Activated T-helper 2 cell treated with anti-CD3 and anti-CD28 coated beads, Interferon-gamma antibody, Interleukin-2, Interleukin-4, amounts not matched to agents 10 μg/mL and 5 μg/mL and 100 μg/mL, durations not matched to agents 14 hours and 24 hours and 36 hours (primary cell): ENCODE data around the gene MDM2. TPM values are rescaled to one million over a fixed set of nuclear protein-coding genes. Genes with fewer than 3 reads are reported as not detected.
"Not testable (repeated sequence)": the region's sequence is repeated elsewhere in the genome, so short reads cannot be mapped to it uniquely, and the experiment has no call there.

Experiments
- DNase-seq: peaks from one replicate; pipeline ENCODE4 v3.0.0; 2021; ENCODE audit warnings: low spot score
- H3K27ac Mint-ChIP-seq: one replicate; pipeline ENCODE4 v1.8.0; 2021; ENCODE audit warnings: mixed read lengths
- H3K27me3 Mint-ChIP-seq: one replicate; pipeline ENCODE4 v1.8.0; 2021; ENCODE audit warnings: low read depth, mixed read lengths
- H3K36me3 Mint-ChIP-seq: one replicate; pipeline ENCODE4 v1.8.0; 2021; ENCODE audit warnings: low read depth, mixed read lengths
- H3K4me1 Mint-ChIP-seq: one replicate; pipeline ENCODE4 v1.8.0; 2021; ENCODE audit warnings: low read depth, mixed read lengths
- H3K4me3 Mint-ChIP-seq: one replicate; pipeline ENCODE4 v1.8.0; 2021; ENCODE audit warnings: low read depth, mild to moderate bottlenecking, moderate library complexity, mixed read lengths
- H3K9me3 Mint-ChIP-seq: one replicate; pipeline ENCODE4 v1.8.0; 2021; ENCODE audit warnings: mixed read lengths
- intact Hi-C: fragments of 100-400 bp; cut with micrococcal nuclease; formaldehyde crosslinking; loops from one replicate; pipeline ENCODE4 v1.15.1; 2023
- total RNA-seq: library from RNA; stranded (reverse); gene quantifications from 2 replicates; pipeline ENCODE4 v1.2.3, GENCODE V29; 2022

Gene MDM2
- total RNA-seq, 1 donor from 2014 or later: 180 TPM

GRCh38 chr12:68855771-68856170, 47.8 kb downstream of the MDM2 start:
- H3K27me3 Mint-ChIP-seq: no peaks in the 10 kb centered on the region
- intact Hi-C loops: no loop called here
- DNase-seq: no peak
- H3K36me3 Mint-ChIP-seq: peaks cover 33% of the 10 kb centered on the region
- H3K27ac Mint-ChIP-seq: no peak overlapping the region
- peaks cover 6% of the 10 kb centered on the region for H3K4me1 Mint-ChIP-seq
- H3K9me3 Mint-ChIP-seq: no peaks in the 10 kb centered on the region
- H3K4me3 Mint-ChIP-seq: no peak overlapping the region

- no peaks in the 10 kb centered on the region for H3K27me3 Mint-ChIP-seq
- intact Hi-C loops: no loop called here
These were observed 48.5 kb downstream of the MDM2 start for GRCh38 chr12:68856510-68856909.

GRCh38 chr12:68861890-68862289, 53.9 kb downstream of the MDM2 start:
- Mint-ChIP-seq H3K36me3 (peaks cover 28% of the 10 kb centered on the region), H3K27me3 (no peaks in the 10 kb centered on the region), H3K4me1 (peaks cover 13% of the 10 kb centered on the region), H3K9me3 (no peaks in the 10 kb centered on the region), H3K27ac (no peak overlapping the region), H3K4me3 (no peak overlapping the region)
- no peak for DNase-seq
- intact Hi-C loops: loop anchor here (10.0 kb wide), 2 partner anchors 293 to 393 kb away; no protein-coding TSS in a partner anchor

More at GRCh38 chr12:68856510-68856909, 48.5 kb downstream of the MDM2 start:
- no peaks in the 10 kb centered on the region for H3K9me3 Mint-ChIP-seq
- DNase-seq: no peak
- H3K4me3 Mint-ChIP-seq: no peak overlapping the region
- H3K36me3 Mint-ChIP-seq: peaks cover 33% of the 10 kb centered on the region
- H3K4me1 Mint-ChIP-seq: peaks cover 6% of the 10 kb centered on the region
- no peak overlapping the region for H3K27ac Mint-ChIP-seq

GRCh38 chr12:68863109-68863770, 55.3 kb downstream of the MDM2 start:
- no peaks in the 10 kb centered on the region for H3K9me3 Mint-ChIP-seq
- no peak overlapping the region for H3K27ac Mint-ChIP-seq
- H3K4me1 Mint-ChIP-seq: peaks cover 13% of the 10 kb centered on the region
- no peak for DNase-seq
- H3K27me3 Mint-ChIP-seq: no peaks in the 10 kb centered on the region
- H3K36me3 Mint-ChIP-seq: peaks cover 21% of the 10 kb centered on the region
- H3K4me3 Mint-ChIP-seq: no peak overlapping the region
- intact Hi-C loops: loop anchor here (10.0 kb wide), 2 partner anchors 292 to 392 kb away; no protein-coding TSS in a partner anchor

GRCh38 chr12:68863886-68864454, 56.0 kb downstream of the MDM2 start:
- H3K36me3 Mint-ChIP-seq: peaks cover 27% of the 10 kb centered on the region
- H3K27me3 Mint-ChIP-seq, DNase-seq, H3K4me3 Mint-ChIP-seq, H3K9me3 Mint-ChIP-seq: not testable (repeated sequence)
- H3K4me1 Mint-ChIP-seq: peaks cover 13% of the 10 kb centered on the region
- peak overlapping the region; percentile 42 for H3K27ac Mint-ChIP-seq
- intact Hi-C loops: loop anchor here (1.0 to 10.0 kb wide), 3 partner anchors 206 to 391 kb away; no protein-coding TSS in a partner anchor

- Mint-ChIP-seq H3K27ac (no peak overlapping the region), H3K9me3 (no peaks in the 10 kb centered on the region), H3K4me1 (peaks cover 13% of the 10 kb centered on the region), H3K36me3 (peaks cover 34% of the 10 kb centered on the region), H3K4me3 (no peak overlapping the region), H3K27me3 (no peaks in the 10 kb centered on the region)
- no peak for DNase-seq
- intact Hi-C loops: loop anchor here (1.0 to 10.0 kb wide), 3 partner anchors 206 to 390 kb away; no protein-coding TSS in a partner anchor
These were observed 56.6 kb downstream of the MDM2 start for GRCh38 chr12:68864604-68865003.

- Mint-ChIP-seq H3K4me1 (peaks cover 13% of the 10 kb centered on the region), H3K27me3 (no peaks in the 10 kb centered on the region), H3K4me3 (no peak overlapping the region), H3K27ac (no peak overlapping the region), H3K9me3 (no peaks in the 10 kb centered on the region), H3K36me3 (peaks cover 28% of the 10 kb centered on the region)
- intact Hi-C loops: loop anchor here (10.0 kb wide), 2 partner anchors 289 to 389 kb away; no protein-coding TSS in a partner anchor
- DNase-seq: no peak
These were observed 57.6 kb downstream of the MDM2 start for GRCh38 chr12:68865399-68866164.

GRCh38 chr12:68866950-68867349, 59.0 kb downstream of the MDM2 start:
- Mint-ChIP-seq H3K27me3 (no peaks in the 10 kb centered on the region), H3K36me3 (peaks cover 39% of the 10 kb centered on the region), H3K27ac (no peak overlapping the region), H3K9me3 (no peaks in the 10 kb centered on the region), H3K4me3 (no peak overlapping the region), H3K4me1 (peaks cover 16% of the 10 kb centered on the region)
- DNase-seq: no peak
- intact Hi-C loops: loop anchor here (10.0 kb wide), 2 partner anchors 288 to 388 kb away; no protein-coding TSS in a partner anchor

- Mint-ChIP-seq H3K27me3 (no peaks in the 10 kb centered on the region), H3K36me3 (peaks cover 42% of the 10 kb centered on the region), H3K4me1 (peaks cover 18% of the 10 kb centered on the region), H3K4me3 (no peak overlapping the region), H3K9me3 (no peaks in the 10 kb centered on the region), H3K27ac (no peak overlapping the region)
- intact Hi-C loops: loop anchor here (10.0 kb wide), 2 partner anchors 287 to 387 kb away; no protein-coding TSS in a partner anchor
- no peak for DNase-seq
These were observed 59.6 kb downstream of the MDM2 start for GRCh38 chr12:68867606-68868005.

- intact Hi-C loops: loop anchor here (10.0 kb wide), 2 partner anchors 287 to 387 kb away; no protein-coding TSS in a partner anchor
These were observed 60.2 kb downstream of the MDM2 start for GRCh38 chr12:68868043-68868790.

GRCh38 chr12:68870011-68870410, 62.0 kb downstream of the MDM2 start:
- H3K36me3 Mint-ChIP-seq: peaks cover 47% of the 10 kb centered on the region
- H3K9me3 Mint-ChIP-seq: no peaks in the 10 kb centered on the region
- H3K27ac Mint-ChIP-seq: no peak overlapping the region
- peaks cover 14% of the 10 kb centered on the region for H3K4me1 Mint-ChIP-seq
- H3K27me3 Mint-ChIP-seq: no peaks in the 10 kb centered on the region
- intact Hi-C loops: loop anchor here (5.0 kb wide), 1 partner anchor 62 kb away; the partner anchor contains the start of gene CPM
- no peak for DNase-seq
- no peak overlapping the region for H3K4me3 Mint-ChIP-seq

More at GRCh38 chr12:68868043-68868790, 60.2 kb downstream of the MDM2 start:
- no peaks in the 10 kb centered on the region for H3K27me3 Mint-ChIP-seq
- peaks cover 21% of the 10 kb centered on the region for H3K4me1 Mint-ChIP-seq
- no peak overlapping the region for H3K27ac Mint-ChIP-seq
- H3K9me3 Mint-ChIP-seq: no peaks in the 10 kb centered on the region
- peaks cover 42% of the 10 kb centered on the region for H3K36me3 Mint-ChIP-seq
- H3K4me3 Mint-ChIP-seq: no peak overlapping the region
- DNase-seq: no peak

- H3K27ac Mint-ChIP-seq: no peak overlapping the region
- no peak overlapping the region for H3K4me3 Mint-ChIP-seq
- intact Hi-C loops: loop anchor here (5.0 kb wide), 1 partner anchor 62 kb away; the partner anchor contains the start of gene CPM
- H3K9me3 Mint-ChIP-seq: no peaks in the 10 kb centered on the region
- no peaks in the 10 kb centered on the region for H3K27me3 Mint-ChIP-seq
- DNase-seq: no peak
- H3K36me3 Mint-ChIP-seq: peaks cover 45% of the 10 kb centered on the region
- H3K4me1 Mint-ChIP-seq: peaks cover 11% of the 10 kb centered on the region
These were observed 62.5 kb downstream of the MDM2 start for GRCh38 chr12:68870443-68870842.
